NT2/D1 (cell line): Measurements from ENCODE around the gene TBC1D32.
"Not testable (repeated sequence)": the region's sequence is repeated elsewhere in the genome, so short reads cannot be mapped to it uniquely, and the experiment has no call there.

Source experiments
- DNase-seq: peaks from one replicate; pipeline ENCODE4 v3.0.0-alpha.2; 2011; ENCODE audit warnings: low read depth, low spot score
- H3K27me3 ChIP-seq: 2 replicates; pipeline ENCODE4 v1.6.0; 2011; ENCODE audit warnings: mild to moderate bottlenecking; ENCODE audit not compliant: insufficient read length, insufficient read depth
- H3K36me3 ChIP-seq: 2 replicates; pipeline ENCODE4 v1.6.1; 2011; ENCODE audit warnings: mild to moderate bottlenecking, low read length, mixed read lengths; ENCODE audit not compliant: insufficient read depth, insufficient read length
- H3K4me1 ChIP-seq: 2 replicates; pipeline ENCODE4 v1.5.1; 2011; ENCODE audit not compliant: insufficient read depth, insufficient read length
- H3K4me3 ChIP-seq: 2 replicates; pipeline ENCODE4 v1.5.1; 2011; ENCODE audit warnings: low read depth; ENCODE audit not compliant: insufficient read length
- H3K9ac ChIP-seq: 2 replicates; pipeline ENCODE4 v1.6.0; 2011; ENCODE audit warnings: low read depth; ENCODE audit not compliant: insufficient read length
- H3K9me3 ChIP-seq: 2 replicates; pipeline ENCODE4 v1.5.1; 2011; ENCODE audit warnings: mild to moderate bottlenecking, low read length; ENCODE audit not compliant: insufficient read depth
- SUZ12 ChIP-seq: IDR thresholded peaks from 2 replicates; pipeline ENCODE4 v1.6.1; 2011; ENCODE audit not compliant: insufficient read length, insufficient read depth; ENCODE audit errors: extremely low read depth
- YY1 ChIP-seq: IDR thresholded peaks from 2 replicates; pipeline ENCODE4 v1.6.1; 2011; ENCODE audit not compliant: insufficient read length, insufficient read depth
- ZNF274 ChIP-seq: IDR thresholded peaks from 2 replicates; pipeline ENCODE4 v1.6.1; 2011; ENCODE audit warnings: mild to moderate bottlenecking, low read depth, low read length

The TBC1D32 gene

DNA sequence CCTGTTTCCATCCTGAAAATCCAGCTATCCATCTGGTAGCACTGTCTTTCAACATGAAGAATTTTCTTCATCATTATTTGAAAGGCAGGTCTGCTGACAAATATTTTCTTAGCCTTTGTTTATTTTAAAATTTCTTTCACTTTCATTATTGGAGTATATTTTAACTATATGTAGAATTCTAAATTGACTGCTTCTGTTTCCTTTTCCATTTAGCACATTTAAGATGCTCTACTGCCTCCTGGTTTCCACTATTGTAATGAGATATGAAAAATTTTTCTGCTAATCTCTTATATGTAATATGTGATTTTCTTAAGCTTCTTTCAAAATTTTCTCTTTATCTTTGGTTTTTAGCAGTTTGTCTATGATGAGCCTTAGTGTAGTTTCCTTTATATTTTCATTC, 97.3 kb downstream of the TBC1D32 start:
- Histone ChIP-seq H3K9me3 (no peaks in the 10 kb centered on the region), H3K27me3 (no peaks in the 10 kb centered on the region), H3K4me1 (no peaks in the 10 kb centered on the region), H3K36me3 (peaks cover 3% of the 10 kb centered on the region), H3K4me3 (no peak overlapping the region), H3K9ac (no peak overlapping the region)
- TF ChIP-seq YY1, result no peak
- no peak for DNase-seq

DNA sequence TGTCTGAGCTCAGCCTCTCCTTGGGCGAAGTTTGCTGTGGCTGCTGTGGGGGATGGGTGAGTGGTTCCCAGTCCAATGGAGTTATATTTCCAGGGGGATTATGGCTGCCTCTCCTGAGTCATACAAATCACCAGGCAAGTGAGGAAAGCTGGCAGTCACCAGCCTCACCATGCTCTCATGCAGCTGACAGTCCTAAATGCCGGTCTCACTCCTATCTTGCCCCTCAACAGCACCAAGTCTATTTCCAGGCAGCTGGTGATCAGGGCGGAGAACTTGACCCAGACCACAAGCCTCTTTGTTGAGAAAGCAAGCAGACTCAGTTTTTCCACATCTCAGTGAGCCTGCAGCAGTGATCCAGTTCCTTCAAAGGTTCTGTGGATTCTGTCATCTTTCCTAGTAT, 98.9 kb downstream of the TBC1D32 start:
- H3K4me3 ChIP-seq, result no peak overlapping the region
- H3K4me1 ChIP-seq, result no peaks in the 10 kb centered on the region
- H3K27me3 ChIP-seq, result no peaks in the 10 kb centered on the region
- no peaks in the 10 kb centered on the region for H3K9me3 ChIP-seq
- no peak for TF ChIP-seq YY1
- no peak for TF ChIP-seq ZNF274
- TF ChIP-seq SUZ12, result no peak
- peaks cover 3% of the 10 kb centered on the region for H3K36me3 ChIP-seq
- no peak for DNase-seq
- no peak overlapping the region for H3K9ac ChIP-seq

DNA sequence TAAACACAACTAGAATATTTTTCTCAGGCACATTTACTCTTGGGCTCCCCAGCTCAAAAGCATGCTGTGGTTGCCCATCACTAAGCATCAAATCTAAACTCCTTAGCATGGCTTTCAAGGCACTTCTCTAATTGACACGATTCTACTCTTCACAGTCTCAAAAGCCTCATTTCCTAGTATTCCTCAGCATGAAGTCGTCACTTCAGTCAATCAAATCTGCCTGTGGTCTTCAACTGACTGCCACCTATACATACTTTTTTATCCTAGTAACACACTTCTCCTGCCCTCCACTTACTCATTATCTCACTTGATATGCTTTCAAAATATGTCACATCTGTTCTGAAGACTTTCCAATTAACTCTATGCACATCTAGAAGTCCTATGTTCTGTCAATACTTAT, 110.3 kb downstream of the TBC1D32 start:
- Histone ChIP-seq H3K9me3 (no peaks in the 10 kb centered on the region), H3K36me3 (no peaks in the 10 kb centered on the region), H3K9ac (no peak overlapping the region), H3K27me3 (no peaks in the 10 kb centered on the region), H3K4me3 (no peak overlapping the region), H3K4me1 (no peaks in the 10 kb centered on the region)
- no peak for DNase-seq
- TF ChIP-seq YY1 (no peak), ZNF274 (no peak), SUZ12 (no peak)

DNA sequence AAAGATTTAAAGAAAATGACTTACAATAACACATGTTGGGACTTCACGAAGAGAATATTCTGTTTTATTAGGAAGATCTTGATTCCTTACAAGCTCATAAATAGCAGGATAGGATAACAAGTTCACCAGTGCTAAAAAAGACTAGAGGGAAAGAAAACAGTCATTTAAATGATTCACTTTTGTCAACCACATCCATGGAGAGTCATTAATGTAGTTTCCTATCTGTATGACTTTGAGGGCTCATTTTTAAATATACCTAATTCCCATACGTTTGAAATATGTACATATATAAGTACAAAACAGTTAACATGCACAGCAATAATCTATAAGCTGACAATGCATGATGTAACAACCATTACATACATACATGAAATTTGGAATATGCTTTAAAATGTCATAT, 111.1 kb downstream of the TBC1D32 start:
- TF ChIP-seq YY1, result no peak
- H3K9me3 ChIP-seq, result no peaks in the 10 kb centered on the region
- no peaks in the 10 kb centered on the region for H3K27me3 ChIP-seq
- no peak overlapping the region for H3K9ac ChIP-seq
- H3K36me3 ChIP-seq, result no peaks in the 10 kb centered on the region
- no peak for DNase-seq
- no peaks in the 10 kb centered on the region for H3K4me1 ChIP-seq
- no peak overlapping the region for H3K4me3 ChIP-seq

DNA sequence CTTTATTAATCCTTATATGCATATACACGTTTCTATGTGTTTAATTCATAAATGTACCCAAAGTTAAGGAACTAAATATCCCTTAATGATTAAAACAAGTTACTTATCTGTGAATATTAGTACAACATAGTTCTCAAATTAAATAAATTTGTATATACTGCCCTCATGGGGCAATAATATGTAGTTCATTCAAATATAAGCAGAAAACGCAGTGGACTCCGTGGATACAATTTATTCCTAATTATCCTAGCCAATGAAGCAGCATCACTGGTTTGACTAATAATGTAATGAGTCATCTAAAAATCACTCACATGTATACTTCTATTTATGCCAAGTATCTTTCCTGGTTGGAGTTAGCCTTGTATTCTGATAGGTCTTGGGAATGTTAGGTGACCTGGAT, 111.6 kb downstream of the TBC1D32 start:
- no peak overlapping the region for H3K4me3 ChIP-seq
- H3K9ac ChIP-seq, result no peak overlapping the region
- H3K27me3 ChIP-seq, result no peaks in the 10 kb centered on the region
- no peaks in the 10 kb centered on the region for H3K9me3 ChIP-seq
- no peaks in the 10 kb centered on the region for H3K4me1 ChIP-seq
- no peak for TF ChIP-seq SUZ12
- no peak for TF ChIP-seq YY1
- TF ChIP-seq ZNF274, result no peak
- no peaks in the 10 kb centered on the region for H3K36me3 ChIP-seq
- DNase-seq, result no peak

DNA sequence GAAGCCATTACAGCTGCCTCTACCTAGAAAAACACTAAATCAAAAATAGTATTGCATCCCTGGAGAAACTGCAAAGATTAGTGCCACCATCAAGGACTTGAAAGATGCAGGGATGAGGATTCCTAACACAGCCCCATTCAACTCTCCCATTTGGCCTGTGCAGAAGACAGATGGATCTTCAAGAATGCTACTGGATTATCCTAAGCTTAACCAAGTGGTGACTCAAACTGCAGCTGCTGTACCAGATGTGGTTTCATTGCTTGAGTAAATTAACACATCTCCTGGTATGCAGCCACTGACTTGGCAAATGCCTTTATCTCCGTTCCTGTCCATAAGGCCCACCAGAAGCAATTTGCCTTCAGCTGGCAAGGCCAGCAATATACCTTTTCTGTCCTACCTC, 117.4 kb downstream of the TBC1D32 start:
- Histone ChIP-seq H3K36me3 (peaks cover 9% of the 10 kb centered on the region), H3K9me3 (peaks cover 16% of the 10 kb centered on the region; the same call in 1 of the 2 replicates), H3K4me3 (no peak overlapping the region), H3K27me3 (no peaks in the 10 kb centered on the region), H3K4me1 (no peaks in the 10 kb centered on the region), H3K9ac (no peak overlapping the region)
- DNase-seq, result no peak
- TF ChIP-seq ZNF274 (no peak), SUZ12 (no peak), YY1 (no peak)

DNA sequence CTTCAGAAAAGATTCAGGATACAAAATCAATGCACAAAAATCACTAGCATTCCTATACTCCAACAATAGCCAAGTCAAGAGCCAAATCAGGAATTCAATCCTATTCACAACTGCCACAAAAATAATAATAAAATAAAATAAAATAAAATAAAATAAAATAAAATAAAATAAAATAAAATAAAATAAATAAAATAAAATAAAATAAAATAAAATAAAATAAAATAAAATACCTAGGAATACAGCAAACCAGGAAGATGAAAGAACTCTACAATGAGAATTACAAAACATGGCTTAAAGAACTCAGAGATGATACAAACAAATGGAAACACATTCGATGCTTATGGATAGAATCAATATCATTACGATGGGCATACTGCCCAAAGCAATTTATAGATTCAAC, 120.9 kb downstream of the TBC1D32 start:
- H3K36me3 ChIP-seq, H3K9ac ChIP-seq, DNase-seq, H3K27me3 ChIP-seq, H3K4me1 ChIP-seq, H3K4me3 ChIP-seq: not testable (repeated sequence)
- H3K9me3 ChIP-seq, result peaks cover 16% of the 10 kb centered on the region; the same call in 1 of the 2 replicates

DNA sequence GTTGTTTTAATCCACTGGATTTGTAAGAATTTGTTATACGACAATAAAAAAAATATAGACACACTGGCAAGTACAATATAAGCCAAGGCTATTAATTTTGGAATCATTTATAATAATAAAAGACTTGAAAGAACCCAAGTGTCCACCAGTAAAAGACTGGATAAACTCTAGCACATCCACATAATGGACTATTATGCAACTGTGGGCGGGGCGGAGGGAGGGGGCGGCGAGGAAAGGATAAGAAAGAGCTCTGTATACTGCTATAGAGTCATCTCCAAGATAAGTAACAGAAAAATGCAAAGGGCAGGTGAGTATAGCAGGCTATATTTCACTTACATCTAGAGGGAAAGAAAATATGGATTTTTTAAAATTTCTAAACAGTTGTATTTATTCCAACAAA, 123.3 kb downstream of the TBC1D32 start:
- TF ChIP-seq SUZ12 (no peak), ZNF274 (no peak)
- DNase-seq, result no peak
- Histone ChIP-seq H3K36me3 (peaks cover 9% of the 10 kb centered on the region), H3K9ac (no peak overlapping the region), H3K9me3 (peaks cover 15% of the 10 kb centered on the region; the same call in 1 of the 2 replicates), H3K4me3 (no peak overlapping the region), H3K27me3 (no peaks in the 10 kb centered on the region), H3K4me1 (no peaks in the 10 kb centered on the region)
